NCI-H446 (cell line): Measurements from ENCODE around the gene SDHB.
A peak's percentile ranks its signal among the peaks of the same experiment; 100 is the strongest.

Experiments
- DNase-seq, 2 experiments: peaks; one replicate each; lab custom pipeline; 2025; lab: John Stamatoyannopoulos, UW

Gene SDHB

DNA sequence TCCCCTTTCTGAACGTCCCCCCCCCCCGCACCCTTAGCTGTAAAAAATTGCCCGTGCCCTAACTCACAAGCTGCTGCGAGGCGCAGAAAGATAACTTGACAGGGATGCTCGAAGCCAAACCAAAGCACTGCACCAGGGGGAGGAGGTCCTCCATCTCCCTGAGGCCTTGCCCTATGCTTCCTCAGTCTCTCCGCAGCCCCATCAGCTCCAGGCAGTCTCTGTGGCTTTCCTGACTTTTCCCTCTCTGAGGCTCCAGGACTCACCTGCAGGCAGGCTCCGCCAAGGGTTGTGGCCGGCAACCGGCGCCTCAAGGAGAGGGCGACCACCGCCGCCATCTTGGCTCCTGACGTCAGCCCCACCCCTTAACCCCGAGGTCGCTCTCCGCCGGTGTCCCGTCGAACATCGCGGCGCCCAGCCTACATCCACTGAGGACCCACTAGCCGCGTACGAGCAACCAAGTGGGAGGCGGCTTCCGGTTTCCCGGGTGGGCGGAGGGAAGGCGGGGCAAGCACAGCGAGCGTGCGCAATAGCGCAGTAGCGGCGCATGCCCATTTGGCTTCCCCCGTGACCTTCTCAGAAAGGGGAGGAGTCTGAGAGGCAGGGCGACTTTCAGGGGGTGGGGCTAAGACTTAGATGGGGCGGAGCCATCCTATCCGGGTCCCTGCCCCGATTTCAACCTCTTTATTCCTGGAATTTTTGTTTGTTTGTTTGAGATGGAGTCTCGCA lies at the start of gene SDHB:
SDHB (minus strand) TSS at position 348 of the 726 bp plus-strand sequence; CDS start at position 335, 13 bp downstream.
- peak; percentile 96 to 100 for DNase-seq

DNA sequence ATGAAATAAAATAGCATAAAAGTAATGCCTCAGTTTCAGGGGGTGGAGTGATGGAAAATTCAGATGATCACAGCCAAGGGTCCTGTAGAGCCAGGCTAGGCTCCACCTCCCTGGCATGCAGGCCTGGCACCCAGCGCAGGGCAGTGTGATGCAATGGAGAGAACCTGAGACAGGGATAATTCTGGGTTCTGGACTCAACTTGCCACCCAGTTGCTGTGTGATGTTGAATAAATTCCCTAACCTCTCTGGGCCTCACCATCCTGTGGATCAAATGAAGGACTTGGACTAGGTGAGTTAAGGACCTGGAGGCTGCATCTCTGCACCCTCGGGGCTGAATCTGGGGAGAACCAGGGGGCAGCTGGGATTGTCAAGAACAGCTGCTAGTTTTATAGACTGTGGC lies 48.4 kb upstream of the SDHB start:
- no peak for DNase-seq

DNA sequence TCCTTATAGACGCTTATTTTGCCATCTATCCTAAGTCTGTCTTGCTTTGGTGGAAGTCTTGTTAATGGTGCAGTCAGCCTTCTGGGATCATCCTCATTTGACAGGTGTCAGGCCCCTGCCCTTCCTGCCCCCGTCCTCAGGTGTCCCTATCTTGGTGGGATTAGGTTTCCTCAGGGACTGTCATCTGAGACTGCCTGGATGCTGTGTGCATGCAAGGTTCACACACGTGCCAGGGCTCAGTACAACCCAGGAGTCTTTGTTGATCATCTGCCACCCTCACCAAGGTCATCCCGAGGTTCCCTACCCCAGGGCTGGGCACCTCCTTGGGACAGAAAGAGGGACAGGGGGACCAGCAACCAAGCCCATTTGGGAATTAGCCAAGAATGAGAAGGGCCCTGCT lies 47.4 kb upstream of the SDHB start:
- no peak for DNase-seq

DNA sequence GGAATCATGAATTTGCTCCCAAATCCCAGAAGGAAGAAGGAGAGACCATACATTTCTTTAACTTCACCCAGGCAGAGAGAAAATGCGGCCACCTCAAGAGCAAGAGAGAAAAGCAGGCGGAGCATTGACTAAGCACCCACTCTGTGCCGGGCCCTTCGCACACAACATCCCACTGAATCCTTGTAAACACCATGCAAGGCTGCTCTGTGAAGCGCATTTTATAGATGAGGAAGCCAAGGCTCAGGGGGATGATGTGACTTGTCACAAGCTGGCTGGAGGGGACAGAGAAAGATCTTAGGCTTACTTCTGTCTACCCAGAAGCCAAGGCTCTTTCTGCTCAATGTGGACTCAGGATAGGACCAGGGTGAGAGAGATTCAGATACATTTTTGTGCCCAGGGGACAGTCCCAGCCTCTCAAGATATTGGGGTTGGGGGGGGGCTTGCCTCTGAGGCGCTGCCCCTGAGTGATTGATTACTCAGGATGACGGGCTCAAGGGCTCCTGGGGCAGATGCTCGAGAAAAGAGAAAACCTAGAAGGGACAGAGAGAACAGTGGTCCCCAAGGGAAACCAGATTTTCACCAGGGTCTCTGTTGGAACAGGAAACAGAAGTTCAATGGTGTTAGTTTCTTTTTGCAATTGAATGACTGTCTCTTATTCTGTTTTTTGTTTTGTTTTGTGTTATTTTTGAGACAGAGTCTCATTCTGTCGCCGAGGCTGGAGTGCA lies 45.9 kb upstream of the SDHB start:
- DNase-seq: no peak

DNA sequence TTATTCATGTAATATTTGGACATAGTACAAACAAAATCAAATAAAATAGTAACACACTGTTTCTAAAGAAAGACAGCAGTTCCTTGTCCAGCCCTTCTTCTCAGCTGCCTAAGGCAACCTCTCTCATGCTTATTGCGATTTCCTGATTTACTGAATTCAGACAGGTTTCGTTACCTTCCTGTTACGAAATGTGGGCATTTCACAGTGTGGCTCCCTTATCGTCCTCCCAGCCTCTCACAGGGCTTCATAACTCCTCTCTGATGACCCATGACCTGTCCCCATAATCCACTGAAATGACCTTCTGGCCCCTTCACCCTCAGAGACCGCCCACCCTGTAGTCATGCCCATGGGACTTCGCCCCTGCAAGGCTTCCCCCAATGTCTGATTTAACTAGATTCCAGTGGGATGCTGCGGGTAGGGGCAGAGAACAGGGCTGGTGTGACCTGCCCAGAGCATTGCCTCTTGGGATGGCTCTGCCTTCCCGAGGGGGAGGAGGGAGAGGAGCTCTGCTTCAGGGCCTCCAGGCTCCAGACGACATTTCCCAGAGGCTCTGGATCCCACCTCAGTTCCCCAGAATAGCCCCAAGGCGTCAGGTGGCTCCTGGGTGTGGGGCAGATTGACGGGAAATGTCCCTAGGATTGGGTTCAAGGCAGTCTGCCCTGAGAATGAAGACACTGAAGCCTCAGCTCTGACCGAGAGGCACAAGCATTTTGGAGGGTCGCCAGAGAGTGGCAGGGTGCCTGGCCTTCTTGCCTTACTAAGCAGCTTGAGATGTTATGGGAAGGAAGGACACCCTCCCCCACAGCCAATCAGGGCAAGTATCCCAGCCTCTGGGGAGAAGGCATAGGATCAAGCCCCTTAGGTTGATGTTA lies 44.9 kb upstream of the SDHB start:
- DNase-seq: no peak

DNA sequence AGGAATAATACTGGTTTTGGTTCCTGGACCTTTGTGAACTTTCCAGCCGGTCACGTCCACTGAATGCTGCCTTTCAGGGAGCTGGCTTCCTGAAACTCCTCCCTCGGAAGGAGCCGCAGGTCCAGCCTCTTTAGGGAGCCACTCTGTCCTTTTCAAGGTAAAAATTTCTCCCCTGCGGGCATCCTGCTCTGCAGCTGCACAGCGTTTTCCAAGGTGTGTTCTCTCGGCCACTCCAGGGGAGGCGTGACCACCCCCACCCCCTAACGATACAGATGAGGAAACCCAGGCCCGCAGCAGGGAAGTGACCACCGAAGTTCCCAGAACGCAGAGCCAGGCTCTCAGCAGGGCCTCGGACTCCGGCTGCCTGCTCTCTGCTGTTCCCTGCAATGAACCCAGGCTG lies 44.0 kb upstream of the SDHB start:
- DNase-seq: no peak

DNA sequence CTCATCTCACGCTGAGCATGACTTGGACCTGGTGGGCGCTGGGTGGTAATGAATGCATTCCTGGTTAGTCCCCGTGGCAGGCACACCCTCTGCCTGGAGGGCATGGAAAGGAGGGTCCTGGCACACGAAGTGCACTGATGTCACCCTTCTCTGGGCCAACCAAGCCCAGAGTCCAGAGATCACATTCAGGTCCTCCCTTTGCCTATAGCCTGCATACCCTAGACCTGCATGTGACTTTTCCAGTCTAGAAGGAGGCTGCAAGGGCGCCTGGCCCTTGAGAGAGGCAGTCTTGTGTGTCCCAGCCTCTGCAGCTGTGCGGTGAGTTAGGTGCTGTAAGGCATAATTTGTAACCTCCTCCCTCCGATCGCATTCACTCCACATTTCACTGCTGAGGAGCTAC lies 43.3 kb upstream of the SDHB start:
- DNase-seq: no peak

DNA sequence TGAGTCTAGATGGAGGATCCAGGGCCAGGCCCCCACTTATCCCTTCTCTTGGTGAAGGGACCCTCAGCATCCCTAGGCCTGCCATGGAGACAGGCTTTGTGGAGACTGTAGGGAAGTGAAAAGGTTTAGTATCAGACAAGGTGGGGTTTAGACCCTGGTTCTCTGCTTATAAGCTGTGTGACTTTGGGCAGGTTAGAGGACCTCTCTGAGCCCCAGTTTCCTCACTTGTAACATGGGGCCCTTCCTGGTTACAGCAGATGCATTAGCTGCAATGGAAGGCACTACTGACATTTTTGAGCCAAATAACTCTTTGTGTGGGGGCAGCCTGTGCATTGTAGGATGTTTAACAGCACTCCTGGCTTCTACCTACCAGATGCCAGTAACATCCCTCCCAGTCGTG lies 42.8 kb upstream of the SDHB start:
- DNase-seq: no peak

DNA sequence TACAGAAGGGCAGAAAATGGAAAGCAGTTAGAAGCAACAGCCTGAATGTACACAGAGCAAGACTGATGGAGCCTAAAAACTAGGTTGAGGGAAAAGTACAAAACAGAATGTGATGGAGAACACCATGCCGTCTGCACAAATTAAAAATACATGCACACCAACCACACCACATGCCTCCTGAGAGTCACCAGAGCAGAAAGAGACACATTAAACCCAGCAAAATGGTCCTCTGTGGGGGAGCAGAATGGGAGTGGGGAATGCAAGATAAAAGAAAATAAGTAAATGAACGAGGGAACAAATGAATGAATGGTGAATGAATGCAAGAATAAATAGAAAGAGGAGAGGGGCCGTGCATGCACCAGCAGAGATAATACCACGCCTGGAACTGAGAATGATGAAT lies 41.3 kb upstream of the SDHB start:
- no peak for DNase-seq

DNA sequence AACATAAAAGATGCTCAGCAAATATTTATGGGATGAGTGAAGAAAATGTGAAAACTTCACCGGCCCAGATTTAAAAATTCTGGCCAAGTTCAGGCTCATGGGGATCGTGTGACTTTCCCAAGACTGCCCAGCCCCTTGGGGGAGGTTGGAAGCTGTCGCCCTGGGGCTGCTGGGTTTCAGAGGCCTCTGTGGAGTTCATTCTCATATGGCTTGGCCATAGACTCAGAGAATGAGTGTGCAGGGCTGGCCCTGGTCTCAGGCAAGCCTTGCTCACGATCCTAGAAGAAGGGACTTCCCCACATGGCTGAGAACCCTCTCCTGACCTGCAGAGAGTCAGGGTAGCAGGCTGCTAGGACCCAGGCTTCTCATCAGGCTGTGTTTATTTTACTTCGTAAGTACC lies 40.8 kb upstream of the SDHB start:
- DNase-seq: no peak

DNA sequence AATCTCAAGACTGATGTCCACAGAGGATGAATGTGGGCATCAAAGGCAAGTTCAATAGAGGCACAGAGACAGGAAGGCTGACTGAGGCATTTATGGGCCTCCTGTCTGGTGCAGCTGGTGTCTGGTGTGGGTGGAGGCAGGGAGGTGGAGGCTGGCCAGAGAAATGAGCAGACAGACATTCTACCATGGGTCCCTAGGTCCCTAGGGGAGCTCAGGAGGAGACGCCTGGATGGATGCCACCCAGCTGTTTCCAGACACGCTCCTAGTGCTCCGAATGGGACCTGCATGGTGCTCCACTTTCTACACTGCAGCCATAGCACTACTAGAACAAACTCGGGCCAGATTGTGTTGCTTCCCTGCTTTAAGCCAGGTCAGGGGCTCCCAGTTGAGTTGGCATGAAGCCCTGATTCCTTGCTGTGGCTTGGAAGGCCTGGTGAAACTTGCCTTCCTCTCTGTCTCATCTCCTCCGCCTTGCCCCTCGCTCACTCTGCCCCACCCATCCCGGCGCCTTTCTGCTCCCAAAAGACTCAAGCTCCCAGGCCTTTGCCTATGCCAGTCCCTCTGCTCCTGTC lies 40.1 kb upstream of the SDHB start:
- DNase-seq: peak in 1 of 2 experiments; percentile 25

DNA sequence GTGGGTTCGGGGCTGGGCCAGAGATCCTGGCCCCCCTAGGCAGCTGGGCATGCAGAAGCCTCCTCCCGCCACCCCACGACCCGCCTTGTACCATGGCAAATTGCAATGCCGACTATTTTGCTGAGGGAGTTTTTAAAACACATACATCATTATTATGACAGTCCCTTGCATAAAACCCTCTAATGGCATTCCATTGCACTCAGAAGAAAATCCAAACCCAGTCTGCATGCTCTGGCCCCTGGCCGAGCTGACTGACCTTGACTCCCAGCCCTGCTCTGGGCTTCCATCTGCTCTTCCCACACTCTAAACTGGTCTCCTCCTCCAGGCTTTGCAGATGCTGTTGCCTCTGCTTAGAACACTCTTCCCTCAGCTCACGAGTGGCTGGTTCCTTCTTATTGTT lies 37.4 kb upstream of the SDHB start:
- no peak for DNase-seq

DNA sequence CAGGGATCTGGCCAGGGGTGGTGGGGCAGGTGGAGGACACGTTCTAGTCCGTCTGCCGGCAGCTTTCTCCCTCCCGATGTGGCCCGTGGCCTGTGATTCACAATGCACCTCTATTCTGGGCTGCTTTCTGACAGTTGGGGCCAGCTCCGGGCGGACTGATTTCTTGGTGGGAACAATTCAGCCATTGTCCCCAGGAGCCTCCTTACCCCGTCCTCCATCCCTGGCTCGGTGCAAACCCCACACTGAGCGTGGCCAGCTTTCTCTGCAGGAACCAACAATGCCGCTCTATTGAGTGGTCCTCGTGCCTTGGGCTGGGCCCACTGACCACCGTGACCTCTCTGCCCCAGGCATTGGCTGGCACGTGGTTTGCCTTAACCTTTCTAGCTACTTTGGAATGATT lies 35.7 kb upstream of the SDHB start:
- no peak for DNase-seq

DNA sequence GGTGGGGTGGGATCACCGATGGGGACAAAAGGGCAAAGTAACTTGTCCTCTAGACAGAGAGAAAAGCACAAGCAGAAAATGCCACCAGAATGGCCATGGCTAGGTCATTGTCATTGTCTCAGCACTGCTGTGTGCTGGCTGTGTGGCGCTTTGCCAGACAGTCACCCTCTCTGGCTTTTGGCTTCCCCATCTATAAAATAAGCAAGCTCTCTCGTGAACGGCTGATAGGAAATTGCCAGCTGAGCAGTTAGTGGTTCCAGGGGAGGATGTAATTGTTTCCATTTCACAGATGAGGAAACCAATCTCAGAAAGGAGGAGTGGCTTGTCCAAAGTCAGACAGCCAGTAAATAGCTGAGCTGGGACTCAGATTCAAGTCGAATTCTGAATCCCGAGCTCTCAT lies 32.9 kb upstream of the SDHB start:
- no peak for DNase-seq

DNA sequence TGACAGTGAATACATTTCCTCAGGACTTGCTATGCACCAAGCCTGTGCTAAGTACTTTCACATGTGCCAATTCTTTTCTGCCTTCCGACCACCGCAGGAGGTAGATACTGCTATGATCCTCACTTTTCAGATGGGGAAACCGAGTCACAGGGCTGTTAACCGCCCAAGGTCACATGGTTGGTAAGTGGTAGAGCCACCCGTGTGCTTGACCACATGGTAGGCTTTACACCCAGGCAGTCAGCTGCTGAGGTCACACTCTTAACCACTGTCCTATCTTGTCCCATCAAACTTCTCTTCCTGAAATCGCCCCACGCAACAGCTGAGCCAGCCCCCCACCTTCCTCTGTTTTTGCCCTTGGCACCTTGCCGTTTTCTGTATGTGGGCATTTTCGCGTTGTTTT lies 31.0 kb upstream of the SDHB start:
- no peak for DNase-seq

DNA sequence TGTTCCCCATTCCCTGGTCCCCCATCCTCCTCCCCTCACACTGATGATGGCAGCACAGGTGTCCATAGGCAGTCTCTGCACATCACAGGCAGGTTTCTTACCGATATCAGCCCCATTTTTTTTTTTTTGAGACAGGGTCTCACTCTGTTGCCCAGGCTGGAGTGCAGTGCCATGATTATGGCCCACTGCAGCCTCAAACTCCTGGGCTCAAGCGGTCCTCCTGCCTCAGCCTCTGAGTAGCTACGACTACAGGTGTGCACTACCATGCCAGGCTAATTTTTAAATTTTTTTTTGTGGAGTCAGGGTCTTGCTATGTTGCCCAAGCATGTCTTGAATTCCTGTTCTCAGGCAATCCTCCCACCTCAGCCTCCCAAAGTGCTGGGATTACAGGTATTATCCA lies 28.9 kb upstream of the SDHB start:
- DNase-seq: no peak

DNA sequence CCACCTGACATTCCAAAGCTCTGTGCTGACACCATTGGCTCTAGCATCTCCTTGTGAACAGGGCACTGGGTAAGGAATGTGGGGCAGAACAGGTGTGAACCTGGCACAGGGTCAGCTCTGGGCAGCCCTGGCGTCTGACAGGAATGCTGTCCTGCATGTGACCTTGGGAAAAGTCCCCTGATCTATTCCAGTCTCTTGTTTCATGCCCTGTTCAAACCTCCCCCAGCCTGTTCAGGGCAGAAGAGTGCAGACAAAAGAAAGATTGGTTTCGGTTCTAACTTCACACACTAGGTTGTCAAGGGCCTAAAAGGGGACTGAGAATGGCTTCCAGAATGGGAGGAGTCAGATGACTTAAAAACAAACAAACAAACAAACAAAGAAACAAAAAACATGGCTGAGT lies 27.6 kb upstream of the SDHB start:
- DNase-seq: no peak

DNA sequence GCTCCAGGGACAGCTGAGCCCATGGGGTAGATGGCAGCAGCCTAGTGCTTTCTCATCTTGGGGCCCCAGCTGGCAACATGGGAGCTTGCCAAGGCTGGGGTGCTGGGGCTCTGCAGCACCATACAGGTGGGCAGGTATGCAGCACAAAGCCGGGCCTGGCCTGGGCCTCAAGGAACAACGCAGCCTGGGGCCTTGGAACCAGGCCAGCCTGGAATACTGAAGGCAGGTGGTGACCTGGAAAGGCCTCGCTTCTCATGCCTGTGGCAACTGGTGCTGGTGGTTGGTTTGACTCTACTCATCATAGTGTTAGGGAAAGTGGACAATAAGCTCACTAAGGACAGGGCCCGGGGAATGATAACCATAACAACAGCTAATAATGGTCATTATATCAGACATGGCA lies 27.0 kb upstream of the SDHB start:
- DNase-seq: no peak

DNA sequence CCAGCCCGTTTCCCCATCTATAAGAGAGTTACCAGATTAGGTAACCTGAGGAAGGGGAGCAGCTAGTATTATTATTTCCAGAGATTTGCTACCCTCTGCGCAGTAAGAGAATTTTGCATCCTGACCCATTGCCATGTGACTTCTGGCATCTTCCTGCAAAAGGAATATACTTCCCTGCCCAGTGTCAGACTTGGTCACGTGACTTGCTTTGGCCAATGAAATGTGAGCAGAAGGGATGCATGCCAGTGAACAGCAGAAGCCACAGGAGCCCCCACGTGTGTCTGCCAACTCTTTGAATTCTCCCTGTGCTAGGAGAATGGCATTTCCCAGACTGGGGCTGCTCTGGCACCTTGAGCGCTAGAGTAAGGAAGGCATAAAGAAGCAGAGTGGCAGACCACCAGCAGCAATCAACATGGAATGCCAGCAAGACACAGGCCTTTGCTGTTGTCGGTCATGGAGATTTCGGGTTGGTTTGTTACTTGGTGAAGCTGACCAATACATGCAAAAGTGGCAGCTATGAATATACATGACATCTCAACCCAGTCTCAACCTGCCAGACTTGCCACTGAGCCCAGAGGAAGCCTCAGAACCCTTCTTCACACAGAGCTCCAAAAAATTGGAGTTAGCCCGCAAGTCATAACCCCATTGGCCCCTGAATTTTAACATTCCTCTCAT lies 26.4 kb upstream of the SDHB start:
- DNase-seq: no peak

DNA sequence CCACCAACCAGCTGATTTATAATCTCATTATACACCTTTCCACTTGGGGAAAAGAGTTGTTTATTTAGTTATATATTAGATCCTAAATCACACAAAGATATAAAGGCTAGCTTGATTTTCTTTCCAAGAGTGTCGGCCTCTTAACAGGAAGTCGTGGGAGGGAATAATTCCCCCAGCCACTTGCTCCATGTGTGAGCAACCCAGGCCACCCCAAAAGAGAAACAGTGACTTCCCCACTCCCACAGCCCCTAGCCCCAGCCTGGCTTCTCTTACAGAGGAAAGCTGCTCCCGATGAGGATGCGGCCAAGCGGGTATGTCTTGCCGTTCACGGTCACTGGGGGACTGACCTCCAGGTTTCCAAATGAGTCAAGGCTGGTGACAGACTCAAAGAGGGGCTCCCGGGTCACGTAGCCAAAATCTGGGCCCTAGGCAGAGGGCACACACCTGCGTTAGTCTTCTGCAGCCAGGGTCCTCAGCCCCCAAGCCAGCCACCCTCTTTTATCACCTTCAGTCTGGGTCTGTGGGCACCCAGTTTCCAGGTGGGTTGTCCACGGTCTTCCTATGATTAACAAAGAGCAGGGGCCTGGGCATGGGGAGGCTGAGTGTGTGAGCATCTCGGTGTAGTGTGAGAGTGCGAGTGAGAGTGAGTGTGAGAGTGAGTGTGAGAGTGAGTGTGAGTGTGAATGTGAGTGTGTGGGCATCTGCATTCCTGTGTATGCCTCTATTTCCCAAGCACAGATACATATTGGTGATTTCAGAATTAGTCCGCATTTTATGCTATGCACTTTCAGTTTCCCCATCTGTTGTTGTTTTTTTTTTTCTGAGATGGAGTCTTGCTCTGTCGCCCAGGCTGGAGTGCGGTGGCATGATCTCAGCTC lies 25.4 kb upstream of the SDHB start:
- DNase-seq: no peak
